HCT116 (cell line): ENCODE measurements around the gene ABCA8. TPM values are rescaled to one million over a fixed set of nuclear protein-coding genes. Genes with fewer than 3 reads are reported as not detected.

ENCODE experiments used
- ATAC-seq: fragments of 200-7000 bp; cut with Tn5 transposase; 2 replicates; pipeline ENCODE4 v1.9.1; 2020; ENCODE audit warnings: mild to moderate bottlenecking, moderate library complexity
- BruUV-seq: library from RNA; stranded (reverse); fragments of 400-500 nt; replicated peaks from 2 replicates; lab custom pipeline; 2021; lab: Mats Ljungman, UMichigan
- CTCF ChIA-PET: fragments of 300-600 bp; sonication (Branson Sonifier 250); formaldehyde crosslinking; loops from one replicate; lab custom pipeline; 2021; ENCODE audit warnings: antibody characterized with exemption; lab: Charles Lee
- POLR2A ChIA-PET: fragments of 300-600, 350-600 bp; sonication (Branson Sonifier 250); formaldehyde crosslinking; loops from one replicate; lab custom pipeline; 2021; ENCODE audit warnings: antibody characterized with exemption; lab: Charles Lee
- RAD21 ChIA-PET, 2 experiments: fragments of 300-600 bp; sonication (Branson Sonifier 250); formaldehyde crosslinking; loops; one replicate each; lab custom pipeline; 2023; ENCODE audit warnings: low total read pairs in 2 of 2; ENCODE audit not compliant: uncharacterized antibody in 2 of 2, unreplicated experiment in 2 of 2, low non-redundant PET in 1 of 2; lab: Charles Lee
- DNase-seq: peaks from one replicate; pipeline ENCODE4 v3.0.0-alpha.2; 2010; ENCODE audit warnings: low read depth, low spot score
- H2AFZ ChIP-seq: fragments of 200-600 bp; shearing (Covaris generic), sonication (generic); 2 replicates; pipeline ENCODE4 v1.6.1; 2017; ENCODE audit warnings: low read depth, mixed run types, mixed read lengths, antibody characterized with exemption, low read length; ENCODE audit not compliant: poor library complexity, severe bottlenecking
- H3K27ac ChIP-seq: 2 replicates; pipeline ENCODE4 v1.5.1; 2012; ENCODE audit warnings: low read depth, low read length
- H3K27me3 ChIP-seq: fragments of 200-600 bp; sonication (generic); 2 replicates; pipeline ENCODE4 v1.6.1; 2016; ENCODE audit warnings: mixed run types, low read length, mixed read lengths; ENCODE audit not compliant: insufficient read depth
- H3K36me3 ChIP-seq, 2 experiments: fragments of 200-500 bp in 1 of 2; fragments of 200-600 bp in 1 of 2; sonication (Bioruptor generic) in 1 of 2; sonication (generic) in 1 of 2; 2 replicates each; pipeline versions ENCODE4 v1.5.1 to v1.6.1; 2014 to 2016; ENCODE audit warnings: low read length in 2 of 2, inconsistent platforms in 1 of 2, mixed read lengths in 1 of 2, mixed run types in 1 of 2; ENCODE audit not compliant: insufficient read depth in 2 of 2, control insufficient read depth in 1 of 2
- H3K4me1 ChIP-seq, 2 experiments: fragments of 200-600 bp in 1 of 2; sonication (generic) in 1 of 2; 2 replicates each; pipeline versions ENCODE4 v1.5.1 to v1.6.1; 2012 to 2017; ENCODE audit warnings: low read length in 2 of 2, inconsistent platforms in 1 of 2, mild to moderate bottlenecking in 1 of 2, mixed read lengths in 1 of 2, mixed run types in 1 of 2, moderate library complexity in 1 of 2; ENCODE audit not compliant: insufficient read depth in 2 of 2, control insufficient read depth in 1 of 2
- H3K4me2 ChIP-seq: fragments of 200-600 bp; sonication (generic); 2 replicates; pipeline ENCODE4 v1.6.1; 2017; ENCODE audit warnings: mixed run types, low read length, mixed read lengths
- H3K4me3 ChIP-seq, 2 experiments: fragments of 200-600 bp in 1 of 2; sonication (generic) in 1 of 2; replicated peaks in 1 of 2; 2 replicates each; pipeline ENCODE4 v1.5.1; 2011 to 2016; ENCODE audit warnings: low read length in 2 of 2, control low read depth in 1 of 2, low read depth in 1 of 2, mild to moderate bottlenecking in 1 of 2, mixed read lengths in 1 of 2, mixed run types in 1 of 2
- H3K79me2 ChIP-seq: fragments of 200-600 bp; sonication (generic); 2 replicates; pipeline ENCODE4 v1.6.1; 2017; ENCODE audit warnings: mild to moderate bottlenecking, mixed run types, low read length, moderate library complexity, mixed read lengths; ENCODE audit not compliant: insufficient read depth
- H3K9ac ChIP-seq: fragments of 200-600 bp; sonication (generic); 2 replicates; pipeline ENCODE4 v1.6.1; 2016; ENCODE audit warnings: low read length, mixed read lengths
- H3K9me2 ChIP-seq: fragments of 200-600 bp; sonication (generic), shearing (Covaris generic); 2 replicates; pipeline ENCODE4 v1.6.1; 2017; ENCODE audit warnings: mixed run types, mild to moderate bottlenecking, moderate library complexity; ENCODE audit not compliant: insufficient read depth
- H3K9me3 ChIP-seq, 2 experiments: fragments of 200-500 bp in 1 of 2; fragments of 200-600 bp in 1 of 2; sonication (Bioruptor generic) in 1 of 2; sonication (generic) in 1 of 2; 2 replicates each; pipeline ENCODE4 v1.6.1; 2014 to 2017; ENCODE audit warnings: low read length in 2 of 2, mixed read lengths in 2 of 2, inconsistent platforms in 1 of 2, low read depth in 1 of 2, mild to moderate bottlenecking in 1 of 2, mixed run types in 1 of 2, moderate library complexity in 1 of 2; ENCODE audit not compliant: control insufficient read depth in 1 of 2, insufficient read depth in 1 of 2
- H4K20me1 ChIP-seq: fragments of 200-600 bp; sonication (generic), shearing (Covaris generic); 2 replicates; pipeline ENCODE4 v1.6.1; 2017; ENCODE audit warnings: mixed run types, mild to moderate bottlenecking, moderate library complexity; ENCODE audit not compliant: insufficient read depth
- ATF3 ChIP-seq: IDR thresholded peaks from 2 replicates; pipeline ENCODE4 v1.6.1; 2012
- CBX3 ChIP-seq: IDR thresholded peaks from 2 replicates; pipeline ENCODE4 v1.6.1; 2012; ENCODE audit warnings: low read depth
- CEBPB ChIP-seq: IDR thresholded peaks from 2 replicates; pipeline ENCODE4 v1.6.1; 2012; ENCODE audit warnings: low read depth
- CTCF ChIP-seq, 3 experiments: fragments of 200-600 bp in 1 of 3; sonication (generic) in 1 of 3; IDR thresholded peaks in 2 of 3; conservative IDR thresholded peaks in 1 of 3; 2 replicates each; pipeline ENCODE4 v1.5.1; 2012 to 2017; ENCODE audit warnings: low read depth in 2 of 3, low read length in 2 of 3, antibody characterized with exemption in 1 of 3, borderline replicate concordance in 1 of 3, control low read depth in 1 of 3, mild to moderate bottlenecking in 1 of 3, mixed read lengths in 1 of 3, mixed run types in 1 of 3, moderate library complexity in 1 of 3; ENCODE audit not compliant: insufficient read depth in 1 of 3
- ELF1 ChIP-seq: IDR thresholded peaks from 2 replicates; pipeline ENCODE4 v1.6.1; 2012; ENCODE audit warnings: low read depth, borderline replicate concordance
- FOSL1 ChIP-seq: IDR thresholded peaks from 2 replicates; pipeline ENCODE4 v1.6.1; 2012; ENCODE audit warnings: low read depth
- JUND ChIP-seq: IDR thresholded peaks from 2 replicates; pipeline ENCODE4 v1.6.1; 2012
- POLR2A ChIP-seq: IDR thresholded peaks from 2 replicates; pipeline ENCODE4 v1.7.0; 2011; ENCODE audit warnings: borderline replicate concordance; ENCODE audit not compliant: insufficient read depth, insufficient read length; ENCODE audit errors: extremely low read depth
- POLR2AphosphoS5 ChIP-seq: IDR thresholded peaks from 2 replicates; pipeline ENCODE4 v1.6.1; 2011; ENCODE audit warnings: mild to moderate bottlenecking, low read depth, low read length, moderate library complexity
- TCF7L2 ChIP-seq: IDR thresholded peaks from 2 replicates; pipeline ENCODE4 v1.7.0; 2011; ENCODE audit warnings: borderline replicate concordance, inconsistent platforms; ENCODE audit not compliant: insufficient read depth, insufficient read length; ENCODE audit errors: extremely low read depth
- ZNF274 ChIP-seq: fragments of 200-500 bp; sonication (Bioruptor generic); IDR thresholded peaks from 2 replicates; pipeline ENCODE4 v1.6.1; 2014; ENCODE audit warnings: mild to moderate bottlenecking, low read depth, low read length, inconsistent platforms
- intact Hi-C: fragments of 100-400 bp; cut with micrococcal nuclease; formaldehyde crosslinking; loops from 2 replicates; pipeline ENCODE4 v1.10.0; 2022
- total RNA-seq: library from RNA; stranded (reverse); gene quantifications from one replicate; pipeline ENCODE4 v1.2.1, GENCODE V29; 2021; ENCODE audit not compliant: unreplicated experiment
- TF ChIP-seq, protein P1 (sequence below): IDR thresholded peaks from 2 replicates; pipeline ENCODE4 v1.6.1; 2012; ENCODE audit warnings: low read depth
- TF ChIP-seq, protein P2 (sequence below): IDR thresholded peaks from 2 replicates; pipeline ENCODE4 v1.6.1; 2012

Gene ABCA8
- total RNA-seq, 1 experiment from 2014 or later, result 0.44 TPM

DNA sequence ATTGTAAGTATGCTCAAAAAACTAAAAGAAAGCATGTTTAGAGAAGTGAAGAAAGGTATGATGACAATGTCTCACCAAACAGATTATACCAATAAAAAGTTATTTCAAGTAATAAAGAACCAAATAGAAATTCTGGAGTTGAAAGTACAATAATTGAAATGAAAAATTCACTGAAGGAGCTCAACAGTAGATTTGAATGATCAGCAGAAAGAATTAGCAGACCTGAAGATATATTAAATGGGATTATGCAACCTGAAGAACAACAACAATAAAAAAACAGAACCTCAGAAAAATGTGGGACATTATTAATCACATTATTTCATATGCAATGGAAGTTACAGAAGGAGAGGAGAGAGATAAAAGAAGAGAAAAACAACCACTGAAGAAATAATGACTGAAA, 57.6 kb downstream of the ABCA8 start:
- POLR2A ChIA-PET, result no interaction called here
- H4K20me1 ChIP-seq, result no peaks in the 10 kb centered on the region
- no peak overlapping the region for H3K9ac ChIP-seq
- H3K9me2 ChIP-seq, result no peaks in the 10 kb centered on the region
- no peaks in the 10 kb centered on the region for H3K4me1 ChIP-seq
- DNase-seq (no peak), ATAC-seq (no peak)
- H3K4me2 ChIP-seq, result no peak overlapping the region
- no peak overlapping the region for H3K4me3 ChIP-seq
- RAD21 ChIA-PET, result no interaction called here
- intact Hi-C loops, result no loop called here
- CTCF ChIA-PET, result interaction anchor here (2.2 kb wide), 1 partner anchor 9 kb away, joined by 9 read pairs; no protein-coding TSS in a partner anchor
- H3K36me3 ChIP-seq, result no peaks in the 10 kb centered on the region
- no peaks in the 10 kb centered on the region; a peak in 1 of 4 replicates for H3K9me3 ChIP-seq
- TF ChIP-seq ZNF274, result no peak
- TF ChIP-seq CEBPB, result no peak
- no peak for TF ChIP-seq TCF7L2
- no peak for TF ChIP-seq POLR2A
- H2AFZ ChIP-seq, result no peak overlapping the region
- no TSS peak for BruUV-seq
- no peaks in the 10 kb centered on the region for H3K79me2 ChIP-seq
- H3K27me3 ChIP-seq, result no peaks in the 10 kb centered on the region
- no peak overlapping the region for H3K27ac ChIP-seq

- ChIA-PET CTCF (interaction anchor here (1.5 kb wide), 1 partner anchor 14 kb away, joined by 4 read pairs; no protein-coding TSS in a partner anchor), POLR2A (no interaction called here), RAD21 (no interaction called here)
- H3K4me3 ChIP-seq, result no peak overlapping the region
- ATAC-seq (no peak), DNase-seq (no peak)
- no peaks in the 10 kb centered on the region; a peak in 1 of 4 replicates for H3K9me3 ChIP-seq
- BruUV-seq, result no TSS peak
- H3K4me1 ChIP-seq, result no peaks in the 10 kb centered on the region
- no peak overlapping the region for H3K9ac ChIP-seq
- no peaks in the 10 kb centered on the region for H3K9me2 ChIP-seq
- no peak overlapping the region for H3K4me2 ChIP-seq
- no peak overlapping the region for H2AFZ ChIP-seq
- no peaks in the 10 kb centered on the region for H3K27me3 ChIP-seq
- H3K36me3 ChIP-seq, result no peaks in the 10 kb centered on the region
- H4K20me1 ChIP-seq, result no peaks in the 10 kb centered on the region
- H3K79me2 ChIP-seq, result no peaks in the 10 kb centered on the region
- no peak for TF ChIP-seq JUND
- TF ChIP-seq, protein P1, sequence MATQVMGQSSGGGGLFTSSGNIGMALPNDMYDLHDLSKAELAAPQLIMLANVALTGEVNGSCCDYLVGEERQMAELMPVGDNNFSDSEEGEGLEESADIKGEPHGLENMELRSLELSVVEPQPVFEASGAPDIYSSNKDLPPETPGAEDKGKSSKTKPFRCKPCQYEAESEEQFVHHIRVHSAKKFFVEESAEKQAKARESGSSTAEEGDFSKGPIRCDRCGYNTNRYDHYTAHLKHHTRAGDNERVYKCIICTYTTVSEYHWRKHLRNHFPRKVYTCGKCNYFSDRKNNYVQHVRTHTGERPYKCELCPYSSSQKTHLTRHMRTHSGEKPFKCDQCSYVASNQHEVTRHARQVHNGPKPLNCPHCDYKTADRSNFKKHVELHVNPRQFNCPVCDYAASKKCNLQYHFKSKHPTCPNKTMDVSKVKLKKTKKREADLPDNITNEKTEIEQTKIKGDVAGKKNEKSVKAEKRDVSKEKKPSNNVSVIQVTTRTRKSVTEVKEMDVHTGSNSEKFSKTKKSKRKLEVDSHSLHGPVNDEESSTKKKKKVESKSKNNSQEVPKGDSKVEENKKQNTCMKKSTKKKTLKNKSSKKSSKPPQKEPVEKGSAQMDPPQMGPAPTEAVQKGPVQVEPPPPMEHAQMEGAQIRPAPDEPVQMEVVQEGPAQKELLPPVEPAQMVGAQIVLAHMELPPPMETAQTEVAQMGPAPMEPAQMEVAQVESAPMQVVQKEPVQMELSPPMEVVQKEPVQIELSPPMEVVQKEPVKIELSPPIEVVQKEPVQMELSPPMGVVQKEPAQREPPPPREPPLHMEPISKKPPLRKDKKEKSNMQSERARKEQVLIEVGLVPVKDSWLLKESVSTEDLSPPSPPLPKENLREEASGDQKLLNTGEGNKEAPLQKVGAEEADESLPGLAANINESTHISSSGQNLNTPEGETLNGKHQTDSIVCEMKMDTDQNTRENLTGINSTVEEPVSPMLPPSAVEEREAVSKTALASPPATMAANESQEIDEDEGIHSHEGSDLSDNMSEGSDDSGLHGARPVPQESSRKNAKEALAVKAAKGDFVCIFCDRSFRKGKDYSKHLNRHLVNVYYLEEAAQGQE, result no peak
- TF ChIP-seq FOSL1, result no peak
- no peak for TF ChIP-seq POLR2AphosphoS5
- TF ChIP-seq CBX3, result no peak
- TF ChIP-seq ATF3, result no peak
- no peak for TF ChIP-seq CTCF (IDR thresholded peaks at IDR 0.05 in 2 of 3, conservative IDR thresholded peaks at IDR 0.05 in 1 of 3; ENCODE audit: borderline replicate concordance in 1 of 3, insufficient read depth in 1 of 3, low read depth in 2 of 3, low read length in 2 of 3)
- no peak for TF ChIP-seq ZNF274
- no peak for TF ChIP-seq ELF1
- TF ChIP-seq, protein P2, sequence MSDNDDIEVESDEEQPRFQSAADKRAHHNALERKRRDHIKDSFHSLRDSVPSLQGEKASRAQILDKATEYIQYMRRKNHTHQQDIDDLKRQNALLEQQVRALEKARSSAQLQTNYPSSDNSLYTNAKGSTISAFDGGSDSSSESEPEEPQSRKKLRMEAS, result no peak
- intact Hi-C loops, result no loop called here
- H3K27ac ChIP-seq, result no peak overlapping the region
These were observed 62.5 kb downstream of the ABCA8 start for GRCh38 chr17:68892658-68893057.
